ENCODE measurements around the gene LRPAP1.

LRPAP1 gene

GRCh38 chr4:3498901-3499510, 33.2 kb downstream of the LRPAP1 start:
- no peak for DNase-seq

GRCh38 chr4:3498407-3498806, 33.8 kb downstream of the LRPAP1 start:
- DNase-seq = no peak

- no peak for DNase-seq
These were observed 34.5 kb downstream of the LRPAP1 start for GRCh38 chr4:3497523-3498389.

GRCh38 chr4:3497095-3497494, 35.1 kb downstream of the LRPAP1 start:
- no peak for DNase-seq

GRCh38 chr4:3496021-3496420, 36.2 kb downstream of the LRPAP1 start:
- no peak for DNase-seq

GRCh38 chr4:3495204-3495975, 36.8 kb downstream of the LRPAP1 start:
- no peak for DNase-seq

- no peak for DNase-seq
These were observed 37.8 kb downstream of the LRPAP1 start for GRCh38 chr4:3494462-3494871.

GRCh38 chr4:3493720-3494461, 38.3 kb downstream of the LRPAP1 start:
- DNase-seq = no peak

- no peak for DNase-seq
These were observed 39.2 kb downstream of the LRPAP1 start for GRCh38 chr4:3492741-3493719.

GRCh38 chr4:3491681-3492405, 40.4 kb downstream of the LRPAP1 start:
- DNase-seq = no peak

GRCh38 chr4:3489451-3489962, 42.7 kb downstream of the LRPAP1 start:
- no peak for DNase-seq

- DNase-seq = no peak
These were observed 43.4 kb downstream of the LRPAP1 start for GRCh38 chr4:3488820-3489219.

GRCh38 chr4:3487861-3488260, 44.4 kb downstream of the LRPAP1 start:
- DNase-seq = no peak

GRCh38 chr4:3486541-3487540, 45.4 kb downstream of the LRPAP1 start:
- no peak for DNase-seq

- DNase-seq = no peak
These were observed 46.2 kb downstream of the LRPAP1 start for GRCh38 chr4:3485886-3486540.

GRCh38 chr4:3485011-3485791, 47.0 kb downstream of the LRPAP1 start:
- no peak for DNase-seq

GRCh38 chr4:3484057-3484973, 47.9 kb downstream of the LRPAP1 start:
- no peak for DNase-seq
